HG03457 (cell line): Measurements from ENCODE around the gene COL18A1.

Source experiments
- ATAC-seq: cut with Tn5 transposase; IDR thresholded peaks from one replicate; pipeline ENCODE4 v1.9.1; 2021; ENCODE audit warnings: moderate number of reproducible peaks; ENCODE audit not compliant: unreplicated experiment

The COL18A1 gene

GRCh38 chr21:45475797-45476570 is 71.0 kb downstream of the COL18A1 start:
- ATAC-seq = no peak

GRCh38 chr21:45476582-45476981 is 71.6 kb downstream of the COL18A1 start:
- no peak for ATAC-seq

GRCh38 chr21:45477176-45478114 is 72.5 kb downstream of the COL18A1 start:
- no peak for ATAC-seq

- no peak for ATAC-seq
Measured at GRCh38 chr21:45478115-45478801, 73.3 kb downstream of the COL18A1 start.

GRCh38 chr21:45478816-45479669 is 74.1 kb downstream of the COL18A1 start:
- no peak for ATAC-seq

GRCh38 chr21:45479691-45480675 is 75.0 kb downstream of the COL18A1 start:
- ATAC-seq = no peak

- ATAC-seq = no peak
Measured at GRCh38 chr21:45480701-45481500, 75.9 kb downstream of the COL18A1 start.

- no peak for ATAC-seq
Measured at GRCh38 chr21:45481566-45481965, 76.6 kb downstream of the COL18A1 start.

- ATAC-seq = no peak
Measured at GRCh38 chr21:45481977-45482898, 77.3 kb downstream of the COL18A1 start.

- ATAC-seq = no peak
Measured at GRCh38 chr21:45482899-45483821, 78.2 kb downstream of the COL18A1 start.

GRCh38 chr21:45484318-45484717 is 79.4 kb downstream of the COL18A1 start:
- no peak for ATAC-seq

- ATAC-seq = no peak
Measured at GRCh38 chr21:45485686-45486442, 80.9 kb downstream of the COL18A1 start.

- no peak for ATAC-seq
Measured at GRCh38 chr21:45486443-45487160, 81.6 kb downstream of the COL18A1 start.

- ATAC-seq = no peak
Measured at GRCh38 chr21:45487161-45487806, 82.3 kb downstream of the COL18A1 start.
